GM12801 (cell line): Measurements from ENCODE around the gene KATNBL1.

Experiments used
- CTCF ChIP-seq: IDR thresholded peaks from one replicate; pipeline ENCODE4 v1.5.1; 2011; ENCODE audit warnings: control low read depth; ENCODE audit not compliant: insufficient read length; ENCODE audit errors: extremely low read depth

KATNBL1 gene

GRCh38 chr15:34185666-34186065 is 24.2 kb downstream of the KATNBL1 start:
- TF ChIP-seq CTCF, result no peak

- TF ChIP-seq CTCF, result no peak
These were observed 27.0 kb downstream of the KATNBL1 start for GRCh38 chr15:34182942-34183341.

GRCh38 chr15:34179234-34179633 is 30.7 kb downstream of the KATNBL1 start:
- no peak for TF ChIP-seq CTCF

GRCh38 chr15:34161329-34161963 is 48.5 kb downstream of the KATNBL1 start:
- no peak for TF ChIP-seq CTCF

- no peak for TF ChIP-seq CTCF
These were observed 49.2 kb downstream of the KATNBL1 start for GRCh38 chr15:34160735-34161134.

- TF ChIP-seq CTCF, result no peak
These were observed 51.5 kb downstream of the KATNBL1 start for GRCh38 chr15:34158355-34158754.

GRCh38 chr15:34155859-34156258 is 54.0 kb downstream of the KATNBL1 start:
- no peak for TF ChIP-seq CTCF

GRCh38 chr15:34154725-34155204 is 55.1 kb downstream of the KATNBL1 start:
- TF ChIP-seq CTCF, result no peak
